ENCODE measurements around the gene NHP2. TPM values are rescaled to one million over a fixed set of nuclear protein-coding genes. Genes with fewer than 3 reads are reported as not detected.

Gene NHP2
- total RNA-seq, 1 donor from 2014 or later, result 175 TPM

DNA sequence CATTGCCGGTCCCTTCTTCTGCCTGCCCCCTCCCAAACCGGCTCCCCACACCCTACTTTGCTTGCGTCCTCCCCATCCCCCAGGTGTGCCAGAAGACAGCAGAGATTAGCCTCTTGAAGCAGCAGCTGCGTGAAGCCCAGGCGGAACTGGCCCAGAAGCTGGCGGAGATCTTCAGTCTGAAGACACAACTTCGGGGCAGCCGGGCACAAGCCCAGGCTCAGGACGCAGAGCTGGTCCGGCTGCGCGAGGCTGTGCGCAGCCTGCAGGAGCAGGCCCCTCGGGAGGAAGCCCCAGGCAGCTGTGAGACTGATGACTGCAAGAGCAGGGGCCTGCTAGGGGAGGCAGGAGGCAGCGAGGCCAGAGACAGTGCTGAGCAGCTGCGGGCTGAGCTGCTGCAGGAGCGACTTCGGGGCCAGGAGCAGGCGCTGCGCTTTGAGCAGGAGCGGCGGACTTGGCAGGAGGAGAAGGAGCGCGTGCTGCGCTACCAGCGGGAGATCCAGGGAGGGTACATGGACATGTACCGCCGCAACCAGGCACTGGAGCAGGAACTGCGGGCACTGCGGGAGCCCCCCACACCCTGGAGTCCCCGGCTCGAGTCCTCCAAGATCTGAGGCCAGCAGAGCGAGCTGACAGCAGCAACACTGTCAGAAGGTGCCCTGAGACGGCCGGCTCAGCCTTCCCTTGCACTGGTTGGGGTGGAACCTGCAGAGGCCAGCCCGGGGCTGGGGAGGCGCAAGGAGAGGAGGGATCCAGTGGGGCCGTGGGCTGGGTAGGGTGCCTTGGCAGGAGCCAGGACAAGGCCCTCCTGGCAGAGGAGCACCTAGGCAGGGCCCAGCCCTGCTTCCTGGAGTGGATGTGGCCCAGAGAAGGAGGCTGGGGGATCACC, 32.1 kb downstream of the NHP2 start:
- ATAC-seq (ENCODE audit: low read depth) (peak; percentile 9), DNase-seq (no peak)
- H3K27ac Mint-ChIP-seq, result no peak overlapping the region
- POLR2A ChIA-PET, result interaction anchor here (0.8 to 2.0 kb wide), 5 partner anchors 10 to 83 kb away, joined by 3 to 22 read pairs (median 5); partner anchors contain the start of genes HNRNPAB, NHP2 and RMND5B
- intact Hi-C loops (cut with micrococcal nuclease), result loop anchor here (1.0 kb wide), 2 partner anchors 9 to 25 kb away; no protein-coding TSS in a partner anchor
- peak overlapping the region; percentile 55 for H3K4me3 Mint-ChIP-seq
- H3K9me3 Mint-ChIP-seq, result no peaks in the 10 kb centered on the region
- CTCF ChIA-PET, result interaction anchor here (0.6 to 4.5 kb wide), 9 partner anchors 9 to 45 kb away, joined by 3 to 46 read pairs (median 6); partner anchors contain the start of genes NHP2 and RMND5B
- H3K4me1 Mint-ChIP-seq, result peaks cover 59% of the 10 kb centered on the region
- TF ChIP-seq, protein P1, sequence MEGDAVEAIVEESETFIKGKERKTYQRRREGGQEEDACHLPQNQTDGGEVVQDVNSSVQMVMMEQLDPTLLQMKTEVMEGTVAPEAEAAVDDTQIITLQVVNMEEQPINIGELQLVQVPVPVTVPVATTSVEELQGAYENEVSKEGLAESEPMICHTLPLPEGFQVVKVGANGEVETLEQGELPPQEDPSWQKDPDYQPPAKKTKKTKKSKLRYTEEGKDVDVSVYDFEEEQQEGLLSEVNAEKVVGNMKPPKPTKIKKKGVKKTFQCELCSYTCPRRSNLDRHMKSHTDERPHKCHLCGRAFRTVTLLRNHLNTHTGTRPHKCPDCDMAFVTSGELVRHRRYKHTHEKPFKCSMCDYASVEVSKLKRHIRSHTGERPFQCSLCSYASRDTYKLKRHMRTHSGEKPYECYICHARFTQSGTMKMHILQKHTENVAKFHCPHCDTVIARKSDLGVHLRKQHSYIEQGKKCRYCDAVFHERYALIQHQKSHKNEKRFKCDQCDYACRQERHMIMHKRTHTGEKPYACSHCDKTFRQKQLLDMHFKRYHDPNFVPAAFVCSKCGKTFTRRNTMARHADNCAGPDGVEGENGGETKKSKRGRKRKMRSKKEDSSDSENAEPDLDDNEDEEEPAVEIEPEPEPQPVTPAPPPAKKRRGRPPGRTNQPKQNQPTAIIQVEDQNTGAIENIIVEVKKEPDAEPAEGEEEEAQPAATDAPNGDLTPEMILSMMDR (IDR thresholded peaks at IDR 0.05), result no peak
- H3K36me3 Mint-ChIP-seq (ENCODE audit: low read depth), result peaks cover 19% of the 10 kb centered on the region
- no peaks in the 10 kb centered on the region for H3K27me3 Mint-ChIP-seq

DNA sequence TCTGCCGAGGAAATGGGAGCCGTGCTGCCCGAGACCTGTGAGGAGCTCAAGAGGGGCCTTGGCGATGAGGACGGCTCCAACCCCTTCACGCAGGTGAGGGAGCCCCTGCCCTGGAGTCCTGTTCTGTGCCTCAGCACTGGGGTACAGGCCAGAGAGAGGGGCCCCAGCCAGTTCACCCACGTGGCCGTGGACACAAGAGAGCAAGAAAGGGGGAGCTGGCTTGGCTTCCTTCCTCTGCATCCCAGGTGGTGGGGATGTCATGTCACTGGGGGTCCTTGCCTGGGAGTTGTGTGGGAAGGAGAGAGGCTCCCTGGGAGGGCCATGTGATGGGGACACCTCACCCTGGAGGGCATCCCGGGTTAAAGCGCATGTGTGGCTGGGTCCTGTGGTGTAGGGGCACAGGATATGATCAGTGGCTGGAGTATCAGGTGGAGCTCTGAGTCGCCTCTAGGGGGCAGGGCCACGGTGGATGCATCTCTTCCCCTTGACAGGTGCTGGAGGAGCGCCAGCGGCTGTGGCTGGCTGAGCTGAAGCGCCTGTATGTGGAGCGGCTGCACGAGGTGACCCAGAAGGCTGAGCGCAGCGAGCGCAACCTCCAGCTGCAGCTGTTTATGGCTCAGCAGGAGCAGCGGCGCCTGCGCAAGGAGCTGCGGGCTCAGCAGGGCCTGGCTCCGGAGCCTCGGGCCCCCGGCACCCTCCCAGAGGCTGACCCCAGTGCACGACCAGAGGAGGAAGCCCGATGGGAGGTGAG, 32.9 kb downstream of the NHP2 start:
- peak overlapping the region; percentile 65 for H3K27ac Mint-ChIP-seq
- POLR2A ChIA-PET, result interaction anchor here (0.5 to 2.0 kb wide), 6 partner anchors 11 to 742 kb away, joined by 3 to 22 read pairs (median 4); partner anchors contain the start of genes HNRNPAB, NHP2 and RMND5B

DNA sequence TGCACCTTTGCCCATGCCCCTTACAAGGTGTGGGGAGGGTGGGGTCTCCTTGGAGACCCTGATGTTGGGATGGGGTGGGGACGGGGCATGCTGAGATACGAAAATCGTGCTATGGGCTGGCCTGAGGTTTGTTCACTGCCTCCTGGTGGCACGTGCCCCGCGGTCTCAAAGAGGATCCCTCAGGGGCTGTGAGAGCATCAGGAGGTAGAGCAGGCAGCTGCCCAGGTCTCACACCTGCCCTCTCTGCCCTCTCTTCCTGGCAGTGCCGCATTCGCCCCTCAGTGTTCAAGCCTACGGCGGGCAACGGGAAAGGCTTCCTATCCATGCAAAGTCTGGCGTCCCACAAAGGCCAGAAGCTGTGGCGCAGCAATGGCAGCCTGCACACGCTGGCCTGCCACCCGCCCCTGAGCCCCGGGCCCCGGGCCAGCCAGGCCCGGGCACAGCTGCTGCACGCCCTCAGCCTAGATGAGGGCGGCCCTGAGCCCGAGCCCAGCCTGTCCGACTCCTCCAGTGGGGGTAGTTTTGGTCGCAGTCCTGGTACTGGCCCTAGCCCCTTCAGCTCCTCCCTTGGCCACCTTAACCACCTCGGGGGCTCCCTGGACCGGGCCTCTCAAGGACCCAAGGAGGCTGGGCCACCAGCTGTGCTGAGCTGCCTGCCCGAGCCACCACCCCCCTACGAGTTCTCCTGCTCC, 33.6 kb downstream of the NHP2 start:
- no peaks in the 10 kb centered on the region for H3K9me3 Mint-ChIP-seq
- H3K4me3 Mint-ChIP-seq, result no peak overlapping the region
- TF ChIP-seq, protein P1 (IDR thresholded peaks at IDR 0.05), result no peak
- ChIA-PET CTCF (interaction anchor here (0.8 to 4.5 kb wide), 9 partner anchors 11 to 66 kb away, joined by 3 to 46 read pairs (median 6); partner anchors contain the start of genes NHP2 and RMND5B), POLR2A (interaction anchor here (0.5 to 2.0 kb wide), 5 partner anchors 11 to 742 kb away, joined by 3 to 22 read pairs (median 6); partner anchors contain the start of genes HNRNPAB, NHP2 and RMND5B)
- peaks cover 19% of the 10 kb centered on the region for H3K36me3 Mint-ChIP-seq (ENCODE audit: low read depth)
- H3K27me3 Mint-ChIP-seq, result no peaks in the 10 kb centered on the region
- DNase-seq, result no peak
- intact Hi-C loops (cut with micrococcal nuclease), result loop anchor here (10.0 kb wide), 1 partner anchor 1585 kb away; the partner anchor contains the start of gene RNF44
- no peak for ATAC-seq (ENCODE audit: low read depth)
- H3K27ac Mint-ChIP-seq, result no peak overlapping the region
- H3K4me1 Mint-ChIP-seq, result peaks cover 75% of the 10 kb centered on the region

More for the DNA sequence above, 32.9 kb downstream of the NHP2 start:
- H3K4me3 Mint-ChIP-seq, result peak overlapping the region; percentile 55
- CTCF ChIA-PET, result interaction anchor here (0.6 to 4.5 kb wide), 11 partner anchors 10 to 67 kb away, joined by 3 to 46 read pairs (median 4); partner anchors contain the start of genes NHP2 and RMND5B
- H3K9me3 Mint-ChIP-seq, result no peaks in the 10 kb centered on the region
- peak; percentile 56 for DNase-seq
- peaks cover 19% of the 10 kb centered on the region for H3K36me3 Mint-ChIP-seq (ENCODE audit: low read depth)
- no peaks in the 10 kb centered on the region for H3K27me3 Mint-ChIP-seq
- intact Hi-C loops (cut with micrococcal nuclease), result loop anchor here (1.0 kb wide), 2 partner anchors 10 to 26 kb away; no protein-coding TSS in a partner anchor
- H3K4me1 Mint-ChIP-seq, result peaks cover 68% of the 10 kb centered on the region
- ATAC-seq (ENCODE audit: low read depth), result peak; percentile 67
- TF ChIP-seq, protein P1 (IDR thresholded peaks at IDR 0.05), result peak; percentile 25

DNA sequence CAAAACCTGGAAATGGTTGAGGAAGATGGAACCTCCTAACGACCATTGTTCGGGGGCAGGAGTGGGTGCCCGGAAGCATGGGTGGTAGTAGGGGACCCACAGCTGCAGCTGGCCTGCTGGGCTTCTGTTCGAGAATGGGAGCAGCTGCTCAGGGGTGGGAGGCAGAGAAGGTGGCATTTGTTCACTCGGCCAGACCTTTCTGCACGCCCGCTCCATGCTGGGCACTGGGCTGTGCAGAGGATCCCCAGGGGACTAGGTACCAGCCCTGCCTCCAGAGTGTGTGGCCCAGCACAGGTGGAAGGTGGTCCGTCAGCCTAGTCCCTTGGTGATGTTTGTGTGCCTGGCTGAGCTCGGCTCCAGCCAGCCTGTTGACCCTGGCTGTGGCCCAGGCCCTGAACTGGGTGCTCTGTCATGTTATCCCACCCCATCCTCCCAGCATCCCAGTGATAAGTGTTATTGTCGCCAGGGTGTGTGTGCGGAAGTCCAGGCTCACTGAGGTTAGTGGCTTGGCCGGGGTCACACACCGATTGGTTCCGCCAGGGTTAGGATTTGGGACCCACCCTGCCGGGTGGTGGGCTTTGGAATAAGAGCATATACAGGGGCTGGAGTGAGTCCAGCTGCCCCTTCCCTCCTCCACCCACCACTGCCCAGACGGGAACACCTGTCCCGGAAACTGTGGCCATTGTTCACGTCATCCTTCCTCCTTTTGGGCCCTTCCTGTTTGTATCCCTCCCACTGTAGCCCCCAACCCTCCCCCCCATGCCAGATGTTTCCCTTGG, 35.6 kb downstream of the NHP2 start:
- ChIA-PET CTCF (interaction anchor here (0.6 to 1.2 kb wide), 3 partner anchors 12 to 43 kb away, joined by 3 to 4 read pairs (median 3); no protein-coding TSS in a partner anchor), POLR2A (interaction anchor here (0.6 to 4.3 kb wide), 4 partner anchors 12 to 519 kb away, joined by 4 to 28 read pairs (median 6); partner anchors contain the start of genes B4GALT7, NHP2 and RMND5B)
- no peaks in the 10 kb centered on the region for H3K27me3 Mint-ChIP-seq
- H3K9me3 Mint-ChIP-seq, result no peaks in the 10 kb centered on the region
- H3K4me1 Mint-ChIP-seq, result peaks cover 79% of the 10 kb centered on the region
- peak overlapping the region; percentile 63 for H3K27ac Mint-ChIP-seq
- TF ChIP-seq, protein P1 (IDR thresholded peaks at IDR 0.05), result no peak
- DNase-seq (no peak), ATAC-seq (ENCODE audit: low read depth) (no peak)
- intact Hi-C loops (cut with micrococcal nuclease), result loop anchor here (10.0 kb wide), 1 partner anchor 1583 kb away; the partner anchor contains the start of gene RNF44
- H3K36me3 Mint-ChIP-seq (ENCODE audit: low read depth), result peaks cover 13% of the 10 kb centered on the region
- peak overlapping the region; percentile 64 for H3K4me3 Mint-ChIP-seq
